IPS-18a (cell line): Measurements from ENCODE around the gene ADAMTS7.
"Not testable (repeated sequence)": the region's sequence is repeated elsewhere in the genome, so short reads cannot be mapped to it uniquely, and the experiment has no call there.

Experiments used
- H3K27ac ChIP-seq: one replicate; pipeline ENCODE4 v1.5.1; 2013; ENCODE audit warnings: low read length
- H3K27me3 ChIP-seq: one replicate; pipeline ENCODE4 v1.6.1; 2013; ENCODE audit warnings: mild to moderate bottlenecking, low read length; ENCODE audit not compliant: control insufficient read depth, insufficient read depth
- H3K36me3 ChIP-seq: one replicate; pipeline ENCODE4 v1.6.1; 2013; ENCODE audit warnings: low read depth, low read length; ENCODE audit not compliant: control insufficient read depth
- H3K4me1 ChIP-seq: one replicate; pipeline ENCODE4 v1.6.1; 2013; ENCODE audit warnings: low read depth, low read length; ENCODE audit not compliant: control insufficient read depth
- H3K4me3 ChIP-seq: one replicate; pipeline ENCODE4 v1.5.1; 2013; ENCODE audit warnings: low read length
- H3K9ac ChIP-seq: one replicate; pipeline ENCODE4 v1.6.1; 2013; ENCODE audit warnings: mild to moderate bottlenecking, low read length, moderate library complexity
- H3K9me3 ChIP-seq: one replicate; pipeline ENCODE4 v1.6.1; 2013; ENCODE audit warnings: low read depth, low read length; ENCODE audit not compliant: control insufficient read depth

The ADAMTS7 gene

GRCh38 chr15:78768096-78768495 lies 43.2 kb downstream of the ADAMTS7 start:
- Histone ChIP-seq H3K9ac (no peak overlapping the region), H3K9me3 (no peaks in the 10 kb centered on the region), H3K4me3 (no peak overlapping the region), H3K36me3 (no peaks in the 10 kb centered on the region), H3K27me3 (no peaks in the 10 kb centered on the region), H3K4me1 (no peaks in the 10 kb centered on the region), H3K27ac (no peak overlapping the region)

GRCh38 chr15:78767331-78767951 lies 43.8 kb downstream of the ADAMTS7 start:
- H3K9ac ChIP-seq, result no peak overlapping the region
- H3K27me3 ChIP-seq, result no peaks in the 10 kb centered on the region
- no peak overlapping the region for H3K4me3 ChIP-seq
- no peaks in the 10 kb centered on the region for H3K4me1 ChIP-seq
- no peaks in the 10 kb centered on the region for H3K36me3 ChIP-seq
- no peak overlapping the region for H3K27ac ChIP-seq
- H3K9me3 ChIP-seq, result no peaks in the 10 kb centered on the region

- not testable (repeated sequence) for H3K4me3 ChIP-seq, H3K4me1 ChIP-seq, H3K27ac ChIP-seq, H3K9ac ChIP-seq, H3K9me3 ChIP-seq, H3K36me3 ChIP-seq, H3K27me3 ChIP-seq
These were observed 44.6 kb downstream of the ADAMTS7 start for GRCh38 chr15:78766641-78767071.

GRCh38 chr15:78766041-78766440 lies 45.2 kb downstream of the ADAMTS7 start:
- no peak overlapping the region for H3K4me3 ChIP-seq
- no peaks in the 10 kb centered on the region for H3K9me3 ChIP-seq
- H3K4me1 ChIP-seq, result no peaks in the 10 kb centered on the region
- no peaks in the 10 kb centered on the region for H3K27me3 ChIP-seq
- H3K36me3 ChIP-seq, result no peaks in the 10 kb centered on the region
- H3K27ac ChIP-seq, result no peak overlapping the region
- H3K9ac ChIP-seq, result no peak overlapping the region

GRCh38 chr15:78765154-78765860 lies 46.0 kb downstream of the ADAMTS7 start:
- not testable (repeated sequence) for H3K36me3 ChIP-seq, H3K9me3 ChIP-seq, H3K27ac ChIP-seq, H3K4me1 ChIP-seq, H3K4me3 ChIP-seq, H3K27me3 ChIP-seq, H3K9ac ChIP-seq

GRCh38 chr15:78764340-78765153 lies 46.7 kb downstream of the ADAMTS7 start:
- H3K36me3 ChIP-seq, H3K27me3 ChIP-seq, H3K27ac ChIP-seq, H3K4me3 ChIP-seq, H3K9ac ChIP-seq, H3K9me3 ChIP-seq, H3K4me1 ChIP-seq: not testable (repeated sequence)

- H3K27ac ChIP-seq, result no peak overlapping the region
- no peaks in the 10 kb centered on the region for H3K4me1 ChIP-seq
These were observed 47.4 kb downstream of the ADAMTS7 start for GRCh38 chr15:78763796-78764241.

GRCh38 chr15:78762985-78763795 lies 48.1 kb downstream of the ADAMTS7 start:
- H3K4me3 ChIP-seq, result no peak overlapping the region
- no peak overlapping the region for H3K27ac ChIP-seq
- no peaks in the 10 kb centered on the region for H3K27me3 ChIP-seq
- no peak overlapping the region for H3K9ac ChIP-seq
- no peaks in the 10 kb centered on the region for H3K36me3 ChIP-seq
- no peaks in the 10 kb centered on the region for H3K4me1 ChIP-seq
- H3K9me3 ChIP-seq, result no peaks in the 10 kb centered on the region

More at GRCh38 chr15:78763796-78764241, 47.4 kb downstream of the ADAMTS7 start:
- Histone ChIP-seq H3K4me3 (no peak overlapping the region), H3K36me3 (no peaks in the 10 kb centered on the region), H3K9me3 (no peaks in the 10 kb centered on the region), H3K27me3 (no peaks in the 10 kb centered on the region), H3K9ac (no peak overlapping the region)

GRCh38 chr15:78762386-78762961 lies 48.8 kb downstream of the ADAMTS7 start:
- H3K36me3 ChIP-seq, H3K4me1 ChIP-seq, H3K4me3 ChIP-seq, H3K27ac ChIP-seq, H3K9me3 ChIP-seq, H3K27me3 ChIP-seq, H3K9ac ChIP-seq: not testable (repeated sequence)

- Histone ChIP-seq H3K4me1 (no peaks in the 10 kb centered on the region), H3K27me3 (no peaks in the 10 kb centered on the region), H3K27ac (no peak overlapping the region), H3K9me3 (no peaks in the 10 kb centered on the region), H3K4me3 (no peak overlapping the region), H3K36me3 (no peaks in the 10 kb centered on the region), H3K9ac (no peak overlapping the region)
These were observed 49.3 kb downstream of the ADAMTS7 start for GRCh38 chr15:78761891-78762385.

GRCh38 chr15:78761475-78761874 lies 49.8 kb downstream of the ADAMTS7 start:
- H3K27ac ChIP-seq, H3K9ac ChIP-seq, H3K36me3 ChIP-seq, H3K27me3 ChIP-seq, H3K4me3 ChIP-seq, H3K4me1 ChIP-seq, H3K9me3 ChIP-seq: not testable (repeated sequence)
